ENCODE data around the gene EFHB.

- TF ChIP-seq POLR2A (IDR thresholded peaks at IDR 0.05; ENCODE audit: low read length) (no peak), CTCF (IDR thresholded peaks at IDR 0.05) (no peak), REST (IDR thresholded peaks at IDR 0.05) (no peak), SMC3 (IDR thresholded peaks at IDR 0.05) (no peak), RFX5 (IDR thresholded peaks at IDR 0.05) (no peak), EHF (CRISPR knock-in tag; IDR thresholded peaks at IDR 0.05) (no peak), JUN (IDR thresholded peaks at IDR 0.05) (no peak), HMGXB4 (CRISPR knock-in tag; IDR thresholded peaks at IDR 0.05; ENCODE audit: borderline replicate concordance) (no peak), EP300 (IDR thresholded peaks at IDR 0.05) (no peak), RAD21 (conservative IDR thresholded peaks at IDR 0.05 in 1 of 2, IDR thresholded peaks at IDR 0.05 in 1 of 2) (no peak), HEYL (CRISPR knock-in tag; IDR thresholded peaks at IDR 0.05) (no peak), CHD2 (IDR thresholded peaks at IDR 0.05; ENCODE audit: low read length, partially characterized antibody) (no peak), FOXS1 (CRISPR knock-in tag; IDR thresholded peaks at IDR 0.05) (no peak)
Measured at GRCh38 chr3:19954676-19955075, 20.7 kb upstream of the EFHB start.
